ENCODE results near the gene MYO1B.

The MYO1B gene

DNA sequence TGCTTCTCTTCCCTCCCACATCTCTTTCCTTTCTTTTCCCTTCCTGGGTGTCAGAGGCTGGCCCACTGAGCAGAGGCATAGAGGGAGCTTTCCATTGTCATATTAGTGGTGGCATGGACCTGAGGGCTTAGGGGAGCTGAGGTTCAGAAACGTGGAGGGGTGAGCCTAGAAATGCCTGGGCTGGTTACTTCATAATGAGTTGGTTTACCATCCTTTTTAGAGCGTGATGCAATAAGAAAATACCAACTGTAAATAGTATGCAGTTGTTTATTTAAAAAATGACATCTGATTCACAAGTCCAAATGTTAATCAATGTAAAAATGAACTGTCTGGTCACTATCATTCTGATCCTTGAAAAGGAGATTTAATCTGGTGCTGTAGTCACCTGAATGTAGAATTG is 46.3 kb downstream of the MYO1B start:
- H4K91ac ChIP-seq (ENCODE audit: low read length), result no peak overlapping the region
- H2BK15ac ChIP-seq (ENCODE audit: low read depth, poor library complexity, severe bottlenecking), result no peak overlapping the region
- no peak overlapping the region for H2AK5ac ChIP-seq (ENCODE audit: low read length, severe bottlenecking)
- no peak overlapping the region for H2BK12ac ChIP-seq (ENCODE audit: low read length in 2 of 2)
- H3K4me3 ChIP-seq (ENCODE audit: insufficient read depth in 1 of 2, low read depth in 1 of 2, low read length in 2 of 2), result no peak overlapping the region
- no peak overlapping the region for H3K4ac ChIP-seq (ENCODE audit: low read depth in 1 of 2, low read length in 2 of 2)
- H3K4me1 ChIP-seq (ENCODE audit: control insufficient read depth, insufficient read depth, low read depth, low read length), result peaks cover 2% of the 10 kb centered on the region
- no peak overlapping the region for H4K8ac ChIP-seq (ENCODE audit: low read length)
- peak; percentile 20 for DNase-seq
- H3K9ac ChIP-seq (ENCODE audit: low read length), result no peak overlapping the region
- H3K23ac ChIP-seq (ENCODE audit: low read length in 2 of 2), result no peak overlapping the region
- no peak overlapping the region for H3K14ac ChIP-seq (ENCODE audit: low read length in 2 of 2)
- no peak overlapping the region for H3K27ac ChIP-seq (ENCODE audit: low read length, poor library complexity, severe bottlenecking)
- no peak overlapping the region for H3K4me2 ChIP-seq (ENCODE audit: low read length, poor library complexity, severe bottlenecking)
- H3K18ac ChIP-seq (ENCODE audit: low read depth in 1 of 2, low read length in 2 of 2), result peak overlapping the region in 1 of 2 experiments; percentile 28
- H3K79me1 ChIP-seq (replicated peaks; ENCODE audit: low read length, poor library complexity, severe bottlenecking), result peaks cover 20% of the 10 kb centered on the region
- H2AFZ ChIP-seq (ENCODE audit: low read depth, low read length), result no peak overlapping the region
- H3K9me3 ChIP-seq (ENCODE audit: control insufficient read depth, low read length), result no peaks in the 10 kb centered on the region
- WGBS, result 38% methylated on average over 1 of the region's 2 CpGs
- H2BK5ac ChIP-seq (ENCODE audit: low read depth, low read length, poor library complexity, severe bottlenecking), result no peak overlapping the region
- H3K36me3 ChIP-seq (ENCODE audit: control insufficient read depth in 1 of 2, insufficient read depth in 2 of 2, low read depth in 1 of 2, low read length in 2 of 2), result peaks cover 0 to 88% of the 10 kb centered on the region in 2 experiments
- H3K27me3 ChIP-seq (ENCODE audit: control insufficient read depth in 1 of 2, insufficient read depth in 1 of 2, low read length in 2 of 2), result no peaks in the 10 kb centered on the region
- H2BK120ac ChIP-seq (ENCODE audit: low read depth, low read length), result no peak overlapping the region

DNA sequence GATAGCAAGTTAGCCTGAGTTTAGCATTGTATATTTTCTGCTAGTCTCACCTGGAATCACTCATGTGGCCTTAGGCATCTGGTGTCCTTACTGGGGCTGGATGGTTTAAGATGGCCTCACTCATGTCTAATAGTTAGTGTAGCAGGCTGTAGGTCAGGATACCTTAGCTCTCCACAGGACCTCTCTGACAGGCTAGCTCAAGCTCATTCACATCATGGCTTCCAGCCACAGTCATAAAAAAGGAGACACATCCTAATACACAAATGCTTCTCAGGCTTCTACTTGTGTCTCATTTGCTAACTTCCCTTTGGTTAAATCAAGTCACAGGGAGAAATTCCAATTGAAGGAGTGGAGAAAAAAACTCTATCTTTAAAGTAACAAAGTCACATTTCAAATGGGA is 47.7 kb downstream of the MYO1B start:
- no peak overlapping the region for H2BK15ac ChIP-seq (ENCODE audit: low read depth, poor library complexity, severe bottlenecking)
- peak overlapping the region in 1 of 2 experiments; percentile 42 for H2BK12ac ChIP-seq (ENCODE audit: low read length in 2 of 2)
- no peak overlapping the region for H3K9ac ChIP-seq (ENCODE audit: low read length)
- no peak overlapping the region for H2BK5ac ChIP-seq (ENCODE audit: low read depth, low read length, poor library complexity, severe bottlenecking)
- peak overlapping the region in 1 of 2 experiments; percentile 59 for H3K18ac ChIP-seq (ENCODE audit: low read depth in 1 of 2, low read length in 2 of 2)
- no peak overlapping the region for H3K4me3 ChIP-seq (ENCODE audit: insufficient read depth in 1 of 2, low read depth in 1 of 2, low read length in 2 of 2)
- H4K8ac ChIP-seq (ENCODE audit: low read length), result peak overlapping the region; percentile 40
- no peak overlapping the region for H2AFZ ChIP-seq (ENCODE audit: low read depth, low read length)
- H3K79me1 ChIP-seq (replicated peaks; ENCODE audit: low read length, poor library complexity, severe bottlenecking), result peaks cover 19% of the 10 kb centered on the region
- no peak overlapping the region for H3K4me2 ChIP-seq (ENCODE audit: low read length, poor library complexity, severe bottlenecking)
- H3K23ac ChIP-seq (ENCODE audit: low read length in 2 of 2), result no peak overlapping the region
- H3K9me3 ChIP-seq (ENCODE audit: control insufficient read depth, low read length), result no peaks in the 10 kb centered on the region
- no peaks in the 10 kb centered on the region for H3K27me3 ChIP-seq (ENCODE audit: control insufficient read depth in 1 of 2, insufficient read depth in 1 of 2, low read length in 2 of 2)
- no peak overlapping the region for H4K91ac ChIP-seq (ENCODE audit: low read length)
- H3K36me3 ChIP-seq (ENCODE audit: control insufficient read depth in 1 of 2, insufficient read depth in 2 of 2, low read depth in 1 of 2, low read length in 2 of 2), result peaks cover 0 to 90% of the 10 kb centered on the region in 2 experiments
- peaks cover 3% of the 10 kb centered on the region for H3K4me1 ChIP-seq (ENCODE audit: control insufficient read depth, insufficient read depth, low read depth, low read length)
- no peak overlapping the region for H2AK5ac ChIP-seq (ENCODE audit: low read length, severe bottlenecking)
- no peak for DNase-seq
- H3K14ac ChIP-seq (ENCODE audit: low read length in 2 of 2), result no peak overlapping the region
- H3K27ac ChIP-seq (ENCODE audit: low read length, poor library complexity, severe bottlenecking), result no peak overlapping the region
- H2BK120ac ChIP-seq (ENCODE audit: low read depth, low read length), result no peak overlapping the region
- H3K4ac ChIP-seq (ENCODE audit: low read depth in 1 of 2, low read length in 2 of 2), result no peak overlapping the region

DNA sequence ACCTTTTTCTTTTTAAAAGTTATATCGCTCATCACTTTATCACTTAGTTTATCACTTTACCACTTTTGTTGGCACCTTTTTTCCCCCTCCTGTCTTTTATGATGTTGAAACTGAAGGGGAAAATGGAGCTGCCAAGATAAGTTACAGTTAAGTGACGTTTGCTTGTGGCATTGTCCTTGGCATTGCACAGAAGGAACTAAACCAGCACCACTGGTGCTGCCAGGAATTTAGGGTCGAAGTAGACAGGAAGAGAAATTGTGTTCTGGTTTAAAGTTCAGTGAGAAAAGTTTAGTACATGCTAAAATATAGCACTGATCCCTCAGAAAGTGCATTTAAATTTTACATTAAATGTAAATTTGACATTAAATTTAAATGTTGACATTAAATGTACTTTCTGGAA is 49.9 kb downstream of the MYO1B start:
- 87% methylated on average over 2 of the region's 3 CpGs for WGBS
- no peak overlapping the region for H3K23ac ChIP-seq (ENCODE audit: low read length in 2 of 2)

DNA sequence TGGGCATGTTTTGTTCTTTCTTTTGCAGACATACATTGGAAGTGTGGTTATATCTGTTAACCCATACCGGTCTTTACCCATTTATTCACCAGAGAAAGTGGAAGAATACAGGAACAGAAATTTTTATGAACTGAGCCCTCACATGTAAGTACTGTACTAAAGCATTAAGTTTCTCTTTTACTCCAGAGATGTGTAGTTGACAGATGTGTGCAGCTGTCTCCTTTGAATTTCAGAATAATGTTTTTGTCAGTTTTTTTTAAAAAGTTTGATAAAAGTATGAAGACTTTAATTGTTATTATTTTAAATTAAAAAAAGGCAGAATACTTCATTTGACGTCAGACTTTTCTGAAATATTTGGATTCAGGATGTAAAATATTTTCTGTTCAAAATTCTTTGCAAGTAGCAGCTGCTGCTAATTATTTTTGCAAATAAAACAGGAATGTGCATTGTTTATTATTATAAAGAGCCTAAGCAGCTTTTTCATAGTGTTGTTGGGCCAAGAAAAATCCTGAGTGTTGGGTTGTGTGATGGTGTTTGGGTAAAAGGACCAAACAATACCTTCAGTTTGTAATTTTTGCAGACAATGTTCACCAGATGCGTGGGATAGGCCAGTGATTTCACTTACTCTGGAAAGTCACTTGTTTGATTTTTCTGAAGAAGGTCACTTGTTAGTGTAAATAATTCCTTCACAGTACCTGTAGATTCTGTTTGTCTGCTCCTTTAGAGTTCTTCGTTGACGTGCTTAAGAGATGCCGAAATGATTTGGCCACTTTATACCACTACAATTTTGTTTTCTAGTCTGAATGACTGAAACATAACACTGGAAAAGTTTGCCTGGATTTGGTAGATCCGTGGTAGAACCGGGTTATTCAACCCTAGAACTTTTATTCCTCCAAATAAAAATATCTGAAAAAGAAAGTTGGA is 51.1 kb downstream of the MYO1B start:
- Histone ChIP-seq H4K8ac (ENCODE audit: low read length) (no peak overlapping the region), H2BK120ac (ENCODE audit: low read depth, low read length) (no peak overlapping the region), H2BK5ac (ENCODE audit: low read depth, low read length, poor library complexity, severe bottlenecking) (no peak overlapping the region), H2AK5ac (ENCODE audit: low read length, severe bottlenecking) (no peak overlapping the region), H4K91ac (ENCODE audit: low read length) (no peak overlapping the region), H3K4me1 (ENCODE audit: control insufficient read depth, insufficient read depth, low read depth, low read length) (peaks cover 4% of the 10 kb centered on the region), H3K9ac (ENCODE audit: low read length) (no peak overlapping the region), H2BK12ac (ENCODE audit: low read length in 2 of 2) (no peak overlapping the region), H3K27me3 (ENCODE audit: control insufficient read depth in 1 of 2, insufficient read depth in 1 of 2, low read length in 2 of 2) (no peaks in the 10 kb centered on the region), H3K4me2 (ENCODE audit: low read length, poor library complexity, severe bottlenecking) (no peak overlapping the region), H3K79me1 (replicated peaks; ENCODE audit: low read length, poor library complexity, severe bottlenecking) (peaks cover 22% of the 10 kb centered on the region), H3K4me3 (ENCODE audit: insufficient read depth in 1 of 2, low read depth in 1 of 2, low read length in 2 of 2) (no peak overlapping the region), H3K4ac (ENCODE audit: low read depth in 1 of 2, low read length in 2 of 2) (no peak overlapping the region), H3K27ac (ENCODE audit: low read length, poor library complexity, severe bottlenecking) (peak overlapping the region; percentile 40), H3K36me3 (ENCODE audit: control insufficient read depth in 1 of 2, insufficient read depth in 2 of 2, low read depth in 1 of 2, low read length in 2 of 2) (peaks cover 0 to 85% of the 10 kb centered on the region in 2 experiments), H2BK15ac (ENCODE audit: low read depth, poor library complexity, severe bottlenecking) (no peak overlapping the region), H2AFZ (ENCODE audit: low read depth, low read length) (no peak overlapping the region), H3K14ac (ENCODE audit: low read length in 2 of 2) (no peak overlapping the region), H3K18ac (ENCODE audit: low read depth in 1 of 2, low read length in 2 of 2) (no peak overlapping the region), H3K23ac (ENCODE audit: low read length in 2 of 2) (no peak overlapping the region), H3K9me3 (ENCODE audit: control insufficient read depth, low read length) (no peaks in the 10 kb centered on the region)
- WGBS, result 94% methylated on average over 4 of the region's 8 CpGs
- DNase-seq, result peak; percentile 21

More for the DNA sequence above, 49.9 kb downstream of the MYO1B start:
- Histone ChIP-seq H2BK15ac (ENCODE audit: low read depth, poor library complexity, severe bottlenecking) (no peak overlapping the region), H4K91ac (ENCODE audit: low read length) (no peak overlapping the region), H3K9me3 (ENCODE audit: control insufficient read depth, low read length) (no peaks in the 10 kb centered on the region), H2AK5ac (ENCODE audit: low read length, severe bottlenecking) (no peak overlapping the region), H3K4me2 (ENCODE audit: low read length, poor library complexity, severe bottlenecking) (no peak overlapping the region), H3K14ac (ENCODE audit: low read length in 2 of 2) (no peak overlapping the region), H3K27ac (ENCODE audit: low read length, poor library complexity, severe bottlenecking) (no peak overlapping the region), H2BK120ac (ENCODE audit: low read depth, low read length) (no peak overlapping the region), H2BK12ac (ENCODE audit: low read length in 2 of 2) (no peak overlapping the region), H3K18ac (ENCODE audit: low read depth in 1 of 2, low read length in 2 of 2) (no peak overlapping the region), H3K4me3 (ENCODE audit: insufficient read depth in 1 of 2, low read depth in 1 of 2, low read length in 2 of 2) (no peak overlapping the region), H3K9ac (ENCODE audit: low read length) (no peak overlapping the region), H3K79me1 (replicated peaks; ENCODE audit: low read length, poor library complexity, severe bottlenecking) (peaks cover 23% of the 10 kb centered on the region), H2BK5ac (ENCODE audit: low read depth, low read length, poor library complexity, severe bottlenecking) (no peak overlapping the region), H3K36me3 (ENCODE audit: control insufficient read depth in 1 of 2, insufficient read depth in 2 of 2, low read depth in 1 of 2, low read length in 2 of 2) (peaks cover 0 to 88% of the 10 kb centered on the region in 2 experiments), H3K4me1 (ENCODE audit: control insufficient read depth, insufficient read depth, low read depth, low read length) (peaks cover 5% of the 10 kb centered on the region), H2AFZ (ENCODE audit: low read depth, low read length) (no peak overlapping the region), H4K8ac (ENCODE audit: low read length) (no peak overlapping the region), H3K27me3 (ENCODE audit: control insufficient read depth in 1 of 2, insufficient read depth in 1 of 2, low read length in 2 of 2) (no peaks in the 10 kb centered on the region), H3K4ac (ENCODE audit: low read depth in 1 of 2, low read length in 2 of 2) (no peak overlapping the region)
- DNase-seq, result no peak

Data from mesenchymal stem cell (in vitro differentiated cells and primary cell).